ENCODE results near the gene ARSB.

ARSB gene

DNA sequence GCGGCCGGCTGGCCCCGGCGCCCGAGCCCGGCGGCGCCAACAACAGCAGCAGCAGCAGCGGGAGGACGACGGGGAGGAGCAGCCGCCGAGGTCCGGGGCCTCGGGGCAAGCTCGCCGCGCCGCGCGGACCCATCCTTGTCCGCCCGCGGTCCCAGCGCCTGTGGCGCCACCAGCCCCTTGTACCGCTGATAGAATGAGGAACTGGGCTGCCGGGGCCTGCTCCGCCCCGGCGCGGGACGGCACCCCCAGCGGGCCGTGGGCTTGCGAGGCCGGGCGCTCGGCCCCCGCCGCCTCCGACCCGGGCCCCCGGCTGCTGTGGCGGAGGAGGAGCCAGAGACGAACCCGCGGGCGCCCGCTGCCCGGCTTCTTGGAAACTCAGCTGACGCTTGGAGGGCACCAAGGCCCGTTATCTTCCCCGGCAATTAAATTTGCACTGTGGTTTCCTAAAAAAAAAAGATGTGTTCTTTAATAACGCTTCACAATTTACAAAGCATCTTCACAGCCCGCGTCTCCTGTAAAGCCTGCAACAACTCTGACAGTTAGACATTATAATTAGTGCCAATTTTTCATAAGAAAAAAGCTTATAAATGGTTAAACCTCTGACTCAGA is at the start of gene ARSB:
ARSB (minus strand) TSS at position 195 of the 609 bp plus-strand sequence; CDS start at position 133, 62 bp downstream.
- DNase-seq (ENCODE audit: extremely low read depth in 1 of 2, low read depth in 1 of 2): peak; percentile 40 to 52

DNA sequence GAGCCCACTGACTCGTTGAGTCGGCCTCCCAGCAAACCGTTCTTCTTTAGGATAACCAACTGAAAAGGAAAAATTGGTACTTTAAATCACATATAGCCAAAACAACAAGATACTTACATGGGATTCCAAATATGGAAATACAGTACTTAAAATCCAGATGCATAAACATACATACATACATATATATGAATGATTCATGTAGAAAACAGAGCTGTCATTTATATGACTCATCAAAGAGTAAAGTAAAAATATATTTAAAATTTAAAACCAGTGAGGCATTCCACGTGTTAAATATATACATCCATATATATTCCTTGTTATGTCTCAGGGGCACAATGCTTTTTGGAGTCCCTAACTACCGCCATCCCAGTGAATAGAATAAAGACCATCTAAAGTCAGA is 47.7 kb upstream of the ARSB start:
- no peak for DNase-seq (ENCODE audit: extremely low read depth in 1 of 2, low read depth in 1 of 2)

DNA sequence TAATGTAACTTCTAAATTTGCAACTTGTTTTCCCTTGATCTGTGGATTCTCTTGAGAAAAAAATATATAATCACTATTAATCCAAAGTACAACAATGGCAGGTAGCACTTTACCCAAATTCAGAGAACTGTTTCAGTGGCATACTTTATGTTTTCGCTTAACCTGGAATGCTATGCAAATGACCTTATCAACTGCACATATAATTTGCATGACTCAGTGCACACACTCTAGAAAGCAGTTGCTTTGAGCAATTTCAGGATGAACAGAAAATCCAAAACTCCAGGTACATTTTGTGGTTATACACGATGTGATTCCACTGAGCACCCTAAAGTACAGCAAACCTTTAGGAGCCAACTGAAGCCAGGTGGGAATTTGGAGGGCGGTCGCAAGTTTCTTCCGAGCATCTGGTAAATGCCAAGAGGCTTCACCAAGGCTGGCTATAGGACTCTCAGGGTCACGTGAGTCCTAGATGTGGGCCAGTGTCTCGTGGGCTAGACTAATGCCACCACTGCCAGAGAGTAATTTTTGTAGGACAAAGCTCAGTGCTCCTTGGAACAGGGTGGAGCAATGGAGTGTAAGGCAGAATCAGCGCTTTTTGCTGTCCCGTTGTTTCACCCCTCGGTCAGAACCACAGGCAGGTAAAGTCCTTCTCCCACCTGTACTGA is 47.1 kb upstream of the ARSB start:
- no peak for DNase-seq (ENCODE audit: extremely low read depth in 1 of 2, low read depth in 1 of 2)

DNA sequence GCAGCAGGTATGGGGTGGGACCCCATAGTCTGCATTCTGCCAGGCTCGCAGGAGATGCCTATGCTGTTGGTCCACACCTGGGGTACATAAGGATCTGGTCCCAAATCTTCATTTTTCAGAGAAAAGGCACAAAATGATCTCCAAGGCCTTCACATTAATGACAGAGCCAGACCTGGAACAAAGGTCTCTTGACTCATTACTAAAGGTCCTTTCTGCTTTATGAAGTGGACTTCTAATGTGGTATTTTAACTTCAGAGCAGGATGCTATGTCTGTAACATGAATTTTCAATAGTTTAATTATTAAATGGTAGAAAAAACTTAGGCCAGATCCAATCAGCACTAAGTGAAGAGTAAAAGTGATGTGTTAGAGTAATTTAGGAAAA is 46.4 kb upstream of the ARSB start:
- no peak for DNase-seq (ENCODE audit: extremely low read depth in 1 of 2, low read depth in 1 of 2)

DNA sequence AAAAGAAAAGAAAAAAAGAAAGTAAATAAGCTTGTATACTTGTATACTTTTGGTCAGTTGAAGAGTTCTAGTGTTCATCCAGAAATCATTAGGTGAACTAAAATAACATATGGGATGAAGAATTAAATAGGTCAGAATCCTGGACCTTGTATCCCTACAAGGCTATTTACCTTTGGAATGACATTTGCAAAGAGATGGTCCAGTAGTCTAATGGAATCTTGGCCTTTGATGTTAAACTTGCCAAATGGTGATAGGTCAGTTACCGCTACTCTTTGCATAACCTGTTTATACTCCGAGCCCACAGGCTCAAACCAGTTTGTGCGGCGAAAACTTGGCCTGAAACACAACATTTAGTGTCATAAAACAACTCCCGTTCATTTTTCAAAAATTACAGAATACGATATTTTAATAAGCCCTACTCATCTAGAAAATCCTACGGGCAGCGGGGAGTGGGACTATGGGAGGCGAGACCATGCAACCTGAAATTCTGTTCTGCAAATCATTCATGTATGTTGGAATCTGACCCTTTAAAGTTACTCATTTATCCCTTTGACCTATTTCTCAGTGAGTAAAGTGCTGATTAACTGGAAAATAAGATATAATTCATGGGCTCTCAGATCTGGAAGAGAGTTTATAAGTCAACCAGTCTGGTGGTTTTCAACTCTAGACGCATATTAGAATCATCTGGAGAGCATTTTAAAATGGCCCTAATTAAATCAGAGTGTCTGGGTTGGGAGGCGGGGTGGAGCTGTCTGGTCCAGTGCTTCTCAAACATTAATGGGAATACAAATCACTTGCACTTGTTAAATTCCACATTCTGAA is 45.8 kb upstream of the ARSB start:
- DNase-seq (ENCODE audit: extremely low read depth in 1 of 2, low read depth in 1 of 2): no peak

DNA sequence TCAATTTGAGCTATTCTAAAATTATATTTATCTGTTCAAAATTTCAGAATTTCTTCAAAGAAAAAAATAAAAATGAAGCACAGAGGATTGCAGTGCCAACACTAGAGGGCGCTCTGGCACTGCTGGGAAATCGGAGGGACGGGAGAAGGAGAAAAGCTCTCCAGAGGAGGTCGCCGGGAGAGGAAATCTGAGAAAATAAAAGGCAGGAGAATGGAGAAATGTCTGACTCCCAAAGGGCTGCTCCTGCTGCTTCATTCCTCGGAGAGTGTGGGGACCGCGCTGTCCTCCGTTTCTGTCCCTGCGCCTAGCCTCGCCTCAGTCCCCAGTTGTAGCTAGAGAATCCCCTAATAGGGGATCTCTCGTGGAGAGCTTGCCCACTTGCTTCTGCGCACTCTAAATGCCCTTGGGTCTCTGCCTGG is 40.0 kb upstream of the ARSB start:
- peak in 1 of 2 donors; percentile 10 for DNase-seq (ENCODE audit: extremely low read depth in 1 of 2, low read depth in 1 of 2)

DNA sequence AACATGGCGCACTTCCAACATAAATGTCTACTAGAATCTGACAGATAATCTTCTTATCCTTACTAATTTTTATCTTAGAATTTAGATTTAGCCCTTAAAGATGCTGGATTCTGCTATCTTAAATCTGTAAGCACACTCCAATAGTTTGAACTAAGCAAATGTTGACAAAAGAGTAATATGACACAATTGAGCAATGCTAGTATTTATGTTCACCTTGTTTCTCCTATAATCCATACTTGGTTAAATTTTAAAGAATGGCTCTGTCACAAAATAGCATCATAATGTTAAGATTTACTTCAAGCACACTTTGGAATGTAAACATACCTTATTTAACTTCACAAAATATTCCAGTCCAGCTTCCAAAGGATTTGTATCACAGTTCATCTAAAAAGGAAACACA is 38.8 kb upstream of the ARSB start:
- no peak for DNase-seq (ENCODE audit: extremely low read depth in 1 of 2, low read depth in 1 of 2)

DNA sequence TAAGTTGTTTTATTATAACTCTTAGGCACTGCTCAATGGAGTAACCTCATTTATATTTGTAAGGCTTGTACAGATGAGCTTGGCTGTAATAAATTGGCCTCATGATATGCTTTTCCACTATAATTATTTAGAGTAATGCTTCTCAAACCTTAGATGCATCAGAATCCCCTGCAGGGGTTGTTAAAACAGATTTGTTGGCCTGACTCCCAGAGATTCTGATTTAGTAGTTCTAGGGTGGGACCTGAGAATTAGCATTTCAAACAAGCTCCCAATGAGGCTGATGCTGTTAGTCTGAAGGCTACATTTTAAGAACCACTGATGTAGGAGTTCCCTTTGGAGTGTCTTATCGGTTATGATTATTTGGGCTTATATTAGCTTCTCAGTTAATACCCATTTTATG is 38.2 kb upstream of the ARSB start:
- DNase-seq (ENCODE audit: extremely low read depth in 1 of 2, low read depth in 1 of 2): no peak

DNA sequence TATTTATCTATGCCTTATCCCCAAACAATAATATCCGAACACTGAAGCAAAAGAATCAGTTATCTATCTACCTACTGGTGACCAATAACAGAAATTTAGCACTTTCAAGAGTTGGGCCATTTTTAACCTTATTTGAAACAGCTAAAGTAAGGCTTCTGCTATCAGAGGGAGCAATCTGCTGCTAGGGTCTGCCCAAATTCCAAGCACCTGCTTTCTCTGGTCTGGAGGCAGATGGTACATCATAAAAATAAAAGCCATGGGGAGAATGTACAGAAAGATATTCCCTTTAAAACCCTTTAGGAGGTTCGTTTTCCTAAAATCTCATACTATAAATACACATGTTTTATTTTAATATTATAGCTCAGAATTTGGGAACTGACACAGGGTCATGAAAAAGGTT is 37.7 kb upstream of the ARSB start:
- no peak for DNase-seq (ENCODE audit: extremely low read depth in 1 of 2, low read depth in 1 of 2)

DNA sequence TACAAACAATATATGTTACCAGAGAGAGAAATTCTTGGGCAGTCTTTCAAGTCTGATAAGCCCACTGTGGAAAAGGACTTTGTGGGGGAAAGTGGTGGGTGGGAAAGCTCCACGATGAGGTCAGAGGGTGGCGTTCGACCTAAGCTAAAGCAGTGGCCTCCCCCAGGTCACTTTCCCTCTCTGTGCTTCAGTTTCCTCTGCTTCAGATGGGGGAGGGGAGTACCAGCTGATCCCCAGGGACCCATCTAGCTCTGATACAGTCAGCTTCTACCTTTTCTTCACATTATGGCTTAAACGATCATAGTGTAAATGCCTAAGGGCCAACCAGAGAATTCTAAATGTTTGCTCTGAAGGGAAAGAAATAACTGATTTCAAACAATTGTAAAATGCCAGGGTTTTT is 36.6 kb upstream of the ARSB start:
- DNase-seq (ENCODE audit: extremely low read depth in 1 of 2, low read depth in 1 of 2): no peak

DNA sequence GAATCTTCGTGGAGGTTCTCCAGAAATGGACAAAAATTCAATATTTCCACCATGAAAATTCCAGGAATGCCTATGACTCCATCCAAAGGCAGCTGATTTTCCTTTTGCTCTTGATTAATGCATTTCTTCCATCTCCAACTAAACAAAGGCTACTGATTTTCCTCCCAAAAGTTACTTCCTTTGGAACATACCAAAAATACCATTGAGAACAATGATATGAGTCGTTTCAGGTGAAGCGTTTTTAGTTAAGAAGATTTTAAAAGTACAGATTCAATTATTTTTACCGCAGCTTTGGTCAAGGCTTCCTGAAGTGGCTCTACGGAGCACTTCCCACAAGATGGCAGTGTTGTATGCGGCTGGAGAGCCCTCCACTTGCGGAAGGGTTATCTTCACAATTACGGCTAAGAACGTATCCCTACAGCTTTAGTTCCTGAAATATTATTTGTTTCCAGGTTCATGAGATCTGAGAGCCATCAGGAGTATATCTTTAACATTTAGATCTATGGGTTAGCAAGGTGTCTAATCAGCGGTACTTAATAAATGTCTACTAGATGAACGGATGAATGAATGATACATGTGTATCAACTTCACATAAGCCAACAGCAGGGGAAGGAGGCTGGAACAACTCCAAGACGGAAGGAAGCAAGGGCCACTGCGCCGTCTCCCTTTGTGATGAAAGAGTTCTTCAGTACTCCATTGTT is 35.9 kb upstream of the ARSB start:
- DNase-seq (ENCODE audit: extremely low read depth in 1 of 2, low read depth in 1 of 2): peak; percentile 8 to 12

DNA sequence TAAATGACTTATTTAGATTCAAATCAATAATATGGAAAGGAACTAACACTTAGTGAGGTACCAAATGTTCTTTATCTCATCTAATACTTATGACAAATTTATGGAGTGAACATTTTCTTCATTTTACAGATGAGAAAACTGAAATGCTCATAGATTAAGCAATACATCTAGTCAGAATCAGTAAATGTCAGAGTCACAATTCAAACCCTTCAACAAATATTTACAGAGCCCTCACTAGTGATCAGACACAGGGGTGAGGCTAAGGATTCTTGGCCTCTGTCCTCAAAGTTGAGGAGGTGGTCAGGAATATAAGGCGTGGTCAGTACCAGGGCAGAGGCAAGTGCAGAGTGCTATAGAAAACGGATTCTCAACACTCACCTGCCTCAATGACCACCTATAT is 29.5 kb upstream of the ARSB start:
- no peak for DNase-seq (ENCODE audit: extremely low read depth in 1 of 2, low read depth in 1 of 2)

DNA sequence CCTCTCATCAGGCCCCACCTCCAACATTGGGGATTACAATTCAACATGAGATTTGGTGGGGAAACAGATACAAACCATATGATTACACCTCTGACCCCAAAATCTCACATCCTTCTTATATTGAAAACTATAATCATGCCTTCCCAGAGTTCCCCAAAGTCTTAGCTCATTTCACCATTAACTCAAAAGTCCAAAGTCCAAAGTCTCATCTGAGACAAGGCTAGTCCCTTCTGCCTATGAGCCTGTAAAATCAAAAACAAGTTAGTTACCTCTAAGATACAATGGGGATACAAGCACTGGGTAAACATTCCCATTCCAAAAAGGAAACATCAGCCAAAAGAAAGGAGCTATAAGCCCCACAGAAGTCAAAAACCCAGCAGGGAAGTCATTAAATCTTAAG is 26.8 kb upstream of the ARSB start:
- no peak for DNase-seq (ENCODE audit: extremely low read depth in 1 of 2, low read depth in 1 of 2)

DNA sequence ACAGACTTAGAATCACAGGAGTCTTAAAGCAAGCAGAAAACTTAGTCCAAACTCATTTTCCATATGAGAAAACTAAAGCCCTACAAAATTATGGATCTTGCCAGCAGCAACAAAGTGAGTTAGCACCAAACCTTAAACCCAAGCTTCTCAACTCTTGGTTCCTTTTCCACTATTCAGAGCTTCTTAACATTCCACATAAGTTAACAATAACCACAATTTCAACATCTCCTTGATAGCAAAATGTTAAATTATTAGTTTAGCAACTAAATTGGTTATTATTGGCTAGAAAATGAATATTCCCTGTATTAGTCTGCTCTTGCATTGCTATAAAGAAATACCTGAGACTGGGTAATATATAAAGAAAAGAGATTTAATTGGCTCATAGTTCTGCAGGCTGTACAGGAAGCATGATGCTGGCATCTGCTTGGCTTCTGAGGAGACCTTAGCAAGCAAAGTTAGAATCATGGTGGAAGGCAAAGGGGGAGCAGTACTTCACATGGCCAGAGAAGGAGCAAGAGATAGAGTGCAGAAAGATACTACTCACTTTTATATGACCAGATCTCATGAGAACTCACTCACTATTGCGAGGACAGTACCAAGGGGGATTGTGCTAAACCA is 26.2 kb upstream of the ARSB start:
- no peak for DNase-seq (ENCODE audit: extremely low read depth in 1 of 2, low read depth in 1 of 2)

DNA sequence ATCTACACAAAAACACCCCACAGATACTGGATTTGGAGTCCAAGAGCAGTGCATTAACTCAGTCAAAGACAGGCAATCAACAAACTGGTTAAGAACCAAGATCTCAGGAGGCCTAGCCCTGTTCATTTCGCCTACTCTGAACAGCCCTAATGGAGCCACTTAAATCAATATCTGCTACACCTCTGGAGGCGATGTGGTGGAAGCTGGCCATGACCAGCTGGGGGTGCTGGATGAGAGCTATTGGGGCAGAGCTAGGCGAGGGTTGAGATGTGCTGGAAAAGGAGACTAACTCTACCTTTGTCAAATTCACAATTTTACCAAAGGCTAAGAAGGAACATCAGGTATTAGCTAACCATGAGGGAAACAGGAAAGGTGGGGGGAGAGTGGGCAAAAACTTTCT is 23.3 kb upstream of the ARSB start:
- DNase-seq (ENCODE audit: extremely low read depth in 1 of 2, low read depth in 1 of 2): no peak

DNA sequence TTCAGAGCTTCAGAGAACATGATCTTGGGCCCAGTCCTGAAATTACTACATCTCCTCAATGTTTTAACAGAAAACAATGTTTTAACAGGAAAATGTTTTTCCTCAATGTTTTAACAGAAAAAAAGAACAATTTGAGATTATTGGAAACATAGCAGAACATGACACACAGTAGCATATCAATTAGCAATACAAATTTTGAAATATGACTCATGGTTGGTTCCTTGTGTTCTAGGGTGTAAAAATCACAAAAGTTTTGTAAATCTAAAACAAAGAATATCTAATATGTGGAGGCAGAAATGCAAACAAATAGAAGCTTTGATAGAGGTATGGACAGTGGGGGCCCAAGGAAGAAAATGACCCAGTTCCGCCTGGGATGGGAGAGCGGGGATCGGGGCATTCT is 22.8 kb upstream of the ARSB start:
- DNase-seq (ENCODE audit: extremely low read depth in 1 of 2, low read depth in 1 of 2): no peak

DNA sequence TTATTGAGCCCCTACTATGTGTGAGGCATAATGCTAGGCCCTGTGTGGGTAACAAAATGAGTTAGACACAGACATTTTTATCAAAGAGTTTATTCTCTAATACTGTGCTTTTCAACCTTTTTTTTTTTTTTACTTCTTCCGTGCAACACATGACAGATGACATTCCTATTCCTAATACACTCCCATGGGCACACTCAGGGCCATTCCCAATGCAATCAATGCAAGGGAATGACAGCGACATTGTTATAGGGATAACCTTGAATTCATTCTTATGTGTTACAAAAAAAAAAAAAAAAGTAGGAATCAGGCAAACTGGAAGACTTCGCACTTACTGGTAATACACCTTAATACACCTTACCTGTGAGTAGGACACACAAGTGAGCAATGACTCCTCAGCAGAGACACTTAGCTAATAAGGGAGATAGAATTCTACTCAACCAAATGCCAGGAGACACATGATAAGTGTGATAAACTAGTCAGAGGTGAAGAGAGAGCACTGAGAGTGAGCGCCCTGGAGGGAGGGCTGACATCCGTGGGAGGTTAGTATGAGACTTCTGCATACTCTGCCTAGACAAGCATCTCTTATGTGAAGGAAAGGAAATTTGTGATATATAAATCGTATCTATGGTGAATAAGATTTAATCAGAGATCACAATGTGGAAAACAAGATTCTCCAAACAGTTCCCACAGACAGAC is 21.0 kb upstream of the ARSB start:
- DNase-seq (ENCODE audit: extremely low read depth in 1 of 2, low read depth in 1 of 2): no peak

DNA sequence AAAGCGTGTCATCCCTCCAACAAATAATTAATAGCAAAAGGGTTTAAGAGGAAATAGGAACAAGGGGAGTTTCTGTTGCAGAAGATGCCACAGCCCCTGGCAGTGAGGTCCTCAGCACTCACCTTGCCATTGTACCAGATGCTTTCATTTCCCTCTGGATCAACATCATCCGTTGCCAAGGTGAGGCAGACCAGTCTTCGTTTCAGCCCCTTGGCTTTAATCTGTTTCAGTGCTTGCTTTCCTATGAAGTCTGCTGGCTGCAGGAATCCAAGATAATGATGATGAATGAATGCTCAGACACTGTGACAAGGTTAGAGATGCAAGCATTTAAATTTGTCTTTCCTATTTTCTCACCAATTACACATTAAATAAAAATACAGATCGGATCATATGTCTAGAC is 20.0 kb upstream of the ARSB start:
- DNase-seq (ENCODE audit: extremely low read depth in 1 of 2, low read depth in 1 of 2): no peak

DNA sequence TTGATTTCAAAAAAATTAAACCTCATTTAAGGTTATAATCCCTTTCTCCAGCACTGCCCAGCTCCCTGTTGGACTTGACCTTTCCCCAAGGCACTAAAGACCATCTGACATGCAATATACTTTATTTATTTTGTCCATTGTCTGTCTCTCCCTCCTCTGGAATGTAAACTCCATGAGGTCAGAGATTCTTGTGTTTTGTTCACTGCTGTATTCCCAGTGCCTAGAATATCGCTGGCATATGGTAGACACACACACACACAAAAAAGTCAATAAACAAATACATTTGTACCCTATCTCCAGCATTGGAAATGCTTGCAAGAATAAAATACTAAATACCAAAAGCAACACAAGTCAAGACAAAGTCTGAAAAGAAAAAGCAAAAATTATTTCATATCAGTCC is 17.3 kb upstream of the ARSB start:
- DNase-seq (ENCODE audit: extremely low read depth in 1 of 2, low read depth in 1 of 2): no peak

DNA sequence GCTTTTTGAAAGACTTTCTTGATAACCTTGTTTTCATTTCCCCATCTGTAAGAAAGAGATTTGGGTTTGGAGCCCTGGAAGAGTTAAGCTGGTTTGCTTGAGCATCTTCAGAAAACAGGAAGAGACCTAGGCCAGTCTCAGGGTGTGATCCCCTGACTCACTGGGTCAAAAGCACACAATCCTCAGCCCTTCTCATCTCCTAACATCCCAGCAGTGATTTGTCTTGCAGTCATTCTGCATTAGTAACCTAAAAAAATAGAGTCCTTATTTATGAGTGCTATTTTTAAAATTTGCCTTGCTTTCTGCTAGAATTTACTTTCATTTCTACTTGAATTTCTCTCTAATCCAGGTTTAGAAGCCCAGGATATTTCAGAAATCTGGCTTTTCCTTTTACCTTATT is 16.4 kb upstream of the ARSB start:
- DNase-seq (ENCODE audit: extremely low read depth in 1 of 2, low read depth in 1 of 2): no peak

DNA sequence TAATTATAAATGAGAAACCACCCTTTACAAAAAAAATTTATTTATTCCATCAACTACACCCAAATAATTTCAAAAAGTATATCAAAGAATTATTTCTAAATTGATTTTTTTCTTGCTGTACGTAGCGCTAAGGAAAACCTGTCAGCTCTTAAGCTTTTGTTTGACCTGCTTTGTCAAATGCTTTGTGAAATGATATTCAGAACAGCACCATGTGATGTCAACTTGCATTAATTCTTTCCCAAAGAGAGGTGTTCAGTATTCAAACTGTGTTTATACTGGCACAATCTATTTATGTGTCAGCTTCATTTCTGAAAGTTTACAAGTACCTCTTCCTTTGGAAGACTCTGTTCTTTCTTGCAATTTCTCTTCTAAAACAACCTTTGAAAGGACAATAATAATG is 12.0 kb upstream of the ARSB start:
- DNase-seq (ENCODE audit: extremely low read depth in 1 of 2, low read depth in 1 of 2): no peak

All from stimulated activated CD8-positive, alpha-beta memory T cell treated with anti-CD3 and anti-CD28 coated beads, Interleukin-7, amount 100 ng/mL, for 48 hours (primary cell).